HFF-Myc (cell line): Measurements from ENCODE around the gene MRPS6.

ENCODE experiments used
- DNase-seq: peaks from one replicate; pipeline ENCODE4 v3.0.0-alpha.2; 2011; ENCODE audit warnings: low read depth; ENCODE audit errors: extremely low read depth
- H3K4me3 ChIP-seq: replicated peaks from 2 replicates; pipeline ENCODE4 v1.5.1; 2011; ENCODE audit warnings: low read depth, mild to moderate bottlenecking, control low read depth, low read length
- CTCF ChIP-seq: IDR thresholded peaks from 2 replicates; pipeline ENCODE4 v1.5.1; 2012; ENCODE audit warnings: mild to moderate bottlenecking, low read depth, low read length, control low read depth; ENCODE audit errors: missing control alignments

Gene MRPS6

GRCh38 chr21:34186109-34186719 lies 112.8 kb downstream of the MRPS6 start:
- no peak for DNase-seq
- no peak overlapping the region for H3K4me3 ChIP-seq
- TF ChIP-seq CTCF: no peak

DNA sequence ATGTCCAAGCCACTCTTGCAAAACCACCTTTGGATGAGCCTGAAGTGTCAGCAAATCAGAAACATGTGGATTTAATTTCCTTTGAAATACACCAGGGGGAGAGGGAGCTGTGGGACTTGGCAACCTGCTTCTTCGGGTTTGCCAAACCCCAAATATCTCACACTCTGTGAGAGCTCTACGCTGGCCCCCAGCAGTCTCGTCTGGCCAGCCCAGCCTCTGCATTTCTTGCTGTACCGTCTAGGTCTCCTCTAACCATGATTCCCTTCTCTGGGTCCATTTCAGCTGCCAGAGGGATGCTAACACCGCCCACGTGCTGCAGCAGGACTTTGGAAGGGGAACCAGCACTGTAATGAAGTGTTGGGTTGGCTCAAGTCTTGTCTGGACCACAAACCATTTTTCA lies 114.6 kb downstream of the MRPS6 start:
- TF ChIP-seq CTCF: no peak
- no peak for DNase-seq
- no peak overlapping the region for H3K4me3 ChIP-seq

GRCh38 chr21:34189506-34189905 lies 116.1 kb downstream of the MRPS6 start:
- TF ChIP-seq CTCF: no peak
- DNase-seq: no peak
- no peak overlapping the region for H3K4me3 ChIP-seq

- TF ChIP-seq CTCF: no peak
- H3K4me3 ChIP-seq: no peak overlapping the region
- DNase-seq: no peak
Observed at GRCh38 chr21:34190576-34191321, 117.4 kb downstream of the MRPS6 start.

DNA sequence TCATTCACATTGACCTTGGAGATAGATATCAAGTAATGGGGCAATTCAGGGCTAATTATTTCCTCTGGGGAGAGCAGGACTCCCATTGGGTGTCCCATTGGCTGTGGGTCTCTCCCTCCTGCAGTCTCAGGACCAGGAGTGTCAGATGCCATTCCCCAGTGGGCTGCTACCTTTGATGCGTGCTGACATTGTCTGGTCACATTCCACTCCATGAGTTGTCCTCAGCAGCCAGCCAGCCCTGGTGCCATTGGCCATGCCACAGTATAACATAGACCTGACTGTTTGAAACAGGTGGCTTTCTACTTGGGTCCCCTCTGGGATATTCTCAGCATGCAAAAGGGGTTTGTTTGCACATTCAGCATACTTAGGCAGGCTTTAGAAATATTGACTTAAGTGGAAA lies 118.5 kb downstream of the MRPS6 start:
- TF ChIP-seq CTCF: no peak
- H3K4me3 ChIP-seq: no peak overlapping the region
- DNase-seq: no peak
